Upper lobe of left lung (tissue), 4 donors: ENCODE data around the gene STYXL2.

Source experiments
- POLR2A ChIP-seq, 4 donors: fragments of 450-650 bp; IDR thresholded peaks; one replicate each; pipeline ENCODE4 v1.5.1; 2016 to 2017; ENCODE audit warnings: antibody characterized with exemption in 4 of 4, mild to moderate bottlenecking in 2 of 4
- TF ChIP-seq, protein P1 (sequence below), 6 experiments: fragments of 450-650 bp in 4 of 6; fragments of 200-600 bp in 2 of 6; sonication (generic) in 2 of 6; IDR thresholded peaks; one replicate each; pipeline ENCODE4 v1.5.1; 2016 to 2019; ENCODE audit warnings: antibody characterized with exemption in 6 of 6

DNA sequence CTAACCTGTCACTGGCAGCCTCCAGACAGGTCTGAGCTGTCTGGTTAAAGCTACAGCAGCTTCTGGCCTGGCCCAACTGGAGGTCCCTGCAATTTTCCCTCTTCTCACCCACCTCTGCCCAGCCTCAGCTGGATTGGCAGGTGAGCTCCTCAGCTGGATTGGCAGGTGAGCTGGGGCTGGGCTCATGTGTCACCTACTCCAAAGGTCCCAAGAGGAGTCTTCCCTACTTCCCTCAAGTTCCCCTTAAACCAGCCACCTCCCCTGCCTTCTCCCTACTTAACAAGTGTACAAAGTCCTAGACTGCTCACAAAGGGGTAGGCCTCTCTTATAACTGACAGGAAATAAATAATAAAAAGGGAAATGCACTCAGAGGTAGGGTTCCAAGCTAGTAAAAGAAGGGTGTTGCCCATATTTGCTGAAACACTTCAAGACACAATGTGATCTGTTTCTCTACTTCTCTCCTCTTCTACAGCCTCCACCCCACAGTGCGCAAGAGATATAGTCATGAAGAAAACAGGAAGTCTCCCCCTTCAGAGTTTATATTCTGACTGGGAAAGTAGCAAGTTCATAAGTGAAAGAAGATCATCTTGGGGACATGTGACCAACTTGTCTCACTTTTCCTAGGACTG lies 3.4 kb upstream of the STYXL2 start, which contains the start of gene GPA33:
- TF ChIP-seq, protein P1, sequence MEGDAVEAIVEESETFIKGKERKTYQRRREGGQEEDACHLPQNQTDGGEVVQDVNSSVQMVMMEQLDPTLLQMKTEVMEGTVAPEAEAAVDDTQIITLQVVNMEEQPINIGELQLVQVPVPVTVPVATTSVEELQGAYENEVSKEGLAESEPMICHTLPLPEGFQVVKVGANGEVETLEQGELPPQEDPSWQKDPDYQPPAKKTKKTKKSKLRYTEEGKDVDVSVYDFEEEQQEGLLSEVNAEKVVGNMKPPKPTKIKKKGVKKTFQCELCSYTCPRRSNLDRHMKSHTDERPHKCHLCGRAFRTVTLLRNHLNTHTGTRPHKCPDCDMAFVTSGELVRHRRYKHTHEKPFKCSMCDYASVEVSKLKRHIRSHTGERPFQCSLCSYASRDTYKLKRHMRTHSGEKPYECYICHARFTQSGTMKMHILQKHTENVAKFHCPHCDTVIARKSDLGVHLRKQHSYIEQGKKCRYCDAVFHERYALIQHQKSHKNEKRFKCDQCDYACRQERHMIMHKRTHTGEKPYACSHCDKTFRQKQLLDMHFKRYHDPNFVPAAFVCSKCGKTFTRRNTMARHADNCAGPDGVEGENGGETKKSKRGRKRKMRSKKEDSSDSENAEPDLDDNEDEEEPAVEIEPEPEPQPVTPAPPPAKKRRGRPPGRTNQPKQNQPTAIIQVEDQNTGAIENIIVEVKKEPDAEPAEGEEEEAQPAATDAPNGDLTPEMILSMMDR (IDR thresholded peaks at IDR 0.05) = no peak
- TF ChIP-seq POLR2A (IDR thresholded peaks at IDR 0.05) = peak in 1 of 4 donors; percentile 37
